Stimulated activated CD4-positive, alpha-beta T cell treated with anti-CD3 and anti-CD28 coated beads, TNF-alpha, amount 100 ng/mL, for 24 hours (primary cell): Measurements from ENCODE around the gene TCAF2.
"Not testable (repeated sequence)": the region's sequence is repeated elsewhere in the genome, so short reads cannot be mapped to it uniquely, and the experiment has no call there.

Experiments used
- DNase-seq, 3 experiments: peaks; one replicate each; pipeline ENCODE4 v3.0.0-alpha.2; 2020; ENCODE audit warnings: low read depth in 3 of 3

The TCAF2 gene

GRCh38 chr7:143620646-143621045, at the start of gene TCAF2:
Gene TCAF2, plus strand, starts transcription at chr7:143620974.
- DNase-seq: peak; percentile 53 to 71 (median 64)

- DNase-seq: not testable (repeated sequence)
Observed at GRCh38 chr7:143571501-143571900, 49.3 kb upstream of the TCAF2 start, which contains the start of gene CTAGE15. Gene CTAGE15, plus strand, starts transcription at chr7:143571801. Its CDS starts 17 bp downstream, at chr7:143571818.

- DNase-seq: not testable (repeated sequence)
Observed at GRCh38 chr7:143588183-143588582, 32.6 kb upstream of the TCAF2 start.

- DNase-seq: not testable (repeated sequence)
Observed at GRCh38 chr7:143589897-143590296, 30.9 kb upstream of the TCAF2 start.

GRCh38 chr7:143598086-143598485, 22.7 kb upstream of the TCAF2 start:
- not testable (repeated sequence) for DNase-seq

- DNase-seq: not testable (repeated sequence)
Observed at GRCh38 chr7:143603549-143603948, 17.2 kb upstream of the TCAF2 start.

- not testable (repeated sequence) for DNase-seq
Observed at GRCh38 chr7:143606088-143606487, 14.7 kb upstream of the TCAF2 start.

GRCh38 chr7:143615545-143615944, 5.2 kb upstream of the TCAF2 start:
- DNase-seq: not testable (repeated sequence)

- DNase-seq: not testable (repeated sequence)
Observed at GRCh38 chr7:143617204-143617603, 3.6 kb upstream of the TCAF2 start.

- DNase-seq: peak in 1 of 3 experiments; percentile 47
Observed at GRCh38 chr7:143620058-143620457, 716 bp upstream of the TCAF2 start.

GRCh38 chr7:143621175-143621574, 401 bp downstream of the TCAF2 start:
- not testable (repeated sequence) for DNase-seq

GRCh38 chr7:143622130-143622529, 1.4 kb downstream of the TCAF2 start:
- not testable (repeated sequence) for DNase-seq

- not testable (repeated sequence) for DNase-seq
Observed at GRCh38 chr7:143630653-143631052, 9.9 kb downstream of the TCAF2 start.

GRCh38 chr7:143632506-143632905, 11.7 kb downstream of the TCAF2 start:
- not testable (repeated sequence) for DNase-seq

GRCh38 chr7:143633013-143633618, 12.3 kb downstream of the TCAF2 start:
- DNase-seq: not testable (repeated sequence)

- not testable (repeated sequence) for DNase-seq
Observed at GRCh38 chr7:143635364-143636240, 14.8 kb downstream of the TCAF2 start.

GRCh38 chr7:143639372-143639771, 18.6 kb downstream of the TCAF2 start:
- not testable (repeated sequence) for DNase-seq

- not testable (repeated sequence) for DNase-seq
Observed at GRCh38 chr7:143640528-143641189, 19.9 kb downstream of the TCAF2 start.

GRCh38 chr7:143646598-143646997, 25.8 kb downstream of the TCAF2 start:
- DNase-seq: not testable (repeated sequence)

- DNase-seq: not testable (repeated sequence)
Observed at GRCh38 chr7:143649902-143650301, 29.1 kb downstream of the TCAF2 start.

GRCh38 chr7:143650447-143650846, 29.7 kb downstream of the TCAF2 start:
- not testable (repeated sequence) for DNase-seq
